ENCODE data around the gene PAPPA. TPM values are rescaled to one million over a fixed set of nuclear protein-coding genes. Genes with fewer than 3 reads are reported as not detected.

Gene PAPPA
- total RNA-seq, 2 experiments from 2014 or later: not detected

GRCh38 chr9:116432051-116432450, 278.5 kb downstream of the PAPPA start:
- Mint-ChIP-seq H3K36me3 (ENCODE audit: low read depth) (no peaks in the 10 kb centered on the region), H3K4me1 (no peaks in the 10 kb centered on the region), H3K9me3 (peaks cover 2% of the 10 kb centered on the region), H3K27ac (no peak overlapping the region), H3K27me3 (no peaks in the 10 kb centered on the region), H3K4me3 (no peak overlapping the region)
- CTCF ChIA-PET: no interaction called here
- no peak for DNase-seq
- POLR2A ChIA-PET: no interaction called here

DNA sequence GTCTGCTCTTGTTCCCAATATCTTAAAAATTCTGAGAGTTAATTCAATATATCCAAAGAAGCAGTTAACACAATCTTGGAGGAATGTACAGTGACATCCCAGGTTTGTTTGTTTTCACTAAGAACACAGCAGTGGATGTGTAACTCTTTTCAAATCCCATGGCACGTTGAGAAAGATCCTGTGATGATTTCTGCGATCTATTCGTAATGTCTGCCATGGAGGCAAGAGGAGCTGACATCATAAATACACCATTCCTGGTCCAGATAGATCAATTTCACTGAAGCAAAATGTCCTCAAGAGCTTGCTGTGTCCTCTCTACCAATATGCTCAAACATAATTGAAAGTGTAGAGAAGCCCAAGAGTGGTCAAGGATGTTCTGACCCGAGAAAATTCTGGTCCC, 280.7 kb downstream of the PAPPA start:
- DNase-seq: no peak
- POLR2A ChIA-PET: no interaction called here
- Mint-ChIP-seq H3K27me3 (no peaks in the 10 kb centered on the region), H3K27ac (no peak overlapping the region), H3K4me3 (no peak overlapping the region), H3K36me3 (ENCODE audit: low read depth) (no peaks in the 10 kb centered on the region), H3K4me1 (no peaks in the 10 kb centered on the region), H3K9me3 (peaks cover 4% of the 10 kb centered on the region)
- CTCF ChIA-PET: no interaction called here

GRCh38 chr9:116435706-116436105, 282.1 kb downstream of the PAPPA start:
- H3K4me1 Mint-ChIP-seq: no peaks in the 10 kb centered on the region
- no peak overlapping the region for H3K27ac Mint-ChIP-seq
- H3K9me3 Mint-ChIP-seq: peaks cover 4% of the 10 kb centered on the region
- H3K36me3 Mint-ChIP-seq (ENCODE audit: low read depth): peaks cover 5% of the 10 kb centered on the region
- CTCF ChIA-PET: no interaction called here
- no peak overlapping the region for H3K4me3 Mint-ChIP-seq
- H3K27me3 Mint-ChIP-seq: no peaks in the 10 kb centered on the region
- POLR2A ChIA-PET: no interaction called here
- no peak for DNase-seq

DNA sequence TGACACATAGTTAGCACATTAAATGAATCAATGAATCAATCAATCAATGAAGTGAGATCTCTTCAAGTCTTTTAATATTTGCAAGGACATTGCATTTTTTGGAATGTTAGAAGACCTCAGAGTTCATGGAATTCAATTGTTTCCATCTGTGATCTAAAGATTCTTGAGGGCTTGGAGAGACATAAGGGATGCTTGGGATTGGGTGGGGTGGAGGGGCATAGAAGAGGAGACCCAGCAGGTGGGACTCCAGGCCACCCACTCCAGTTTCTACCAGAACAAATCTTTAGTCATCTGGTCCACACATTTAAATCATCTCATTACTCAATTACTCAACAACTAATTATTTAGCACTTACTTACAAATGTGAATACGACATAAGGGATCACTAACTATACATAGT, 282.5 kb downstream of the PAPPA start:
- no peak for DNase-seq
- POLR2A ChIA-PET: no interaction called here
- CTCF ChIA-PET: no interaction called here
- H3K27ac Mint-ChIP-seq: no peak overlapping the region
- H3K27me3 Mint-ChIP-seq: no peaks in the 10 kb centered on the region
- peaks cover 4% of the 10 kb centered on the region for H3K9me3 Mint-ChIP-seq
- no peak overlapping the region for H3K4me3 Mint-ChIP-seq
- no peaks in the 10 kb centered on the region for H3K4me1 Mint-ChIP-seq
- H3K36me3 Mint-ChIP-seq (ENCODE audit: low read depth): peaks cover 5% of the 10 kb centered on the region

DNA sequence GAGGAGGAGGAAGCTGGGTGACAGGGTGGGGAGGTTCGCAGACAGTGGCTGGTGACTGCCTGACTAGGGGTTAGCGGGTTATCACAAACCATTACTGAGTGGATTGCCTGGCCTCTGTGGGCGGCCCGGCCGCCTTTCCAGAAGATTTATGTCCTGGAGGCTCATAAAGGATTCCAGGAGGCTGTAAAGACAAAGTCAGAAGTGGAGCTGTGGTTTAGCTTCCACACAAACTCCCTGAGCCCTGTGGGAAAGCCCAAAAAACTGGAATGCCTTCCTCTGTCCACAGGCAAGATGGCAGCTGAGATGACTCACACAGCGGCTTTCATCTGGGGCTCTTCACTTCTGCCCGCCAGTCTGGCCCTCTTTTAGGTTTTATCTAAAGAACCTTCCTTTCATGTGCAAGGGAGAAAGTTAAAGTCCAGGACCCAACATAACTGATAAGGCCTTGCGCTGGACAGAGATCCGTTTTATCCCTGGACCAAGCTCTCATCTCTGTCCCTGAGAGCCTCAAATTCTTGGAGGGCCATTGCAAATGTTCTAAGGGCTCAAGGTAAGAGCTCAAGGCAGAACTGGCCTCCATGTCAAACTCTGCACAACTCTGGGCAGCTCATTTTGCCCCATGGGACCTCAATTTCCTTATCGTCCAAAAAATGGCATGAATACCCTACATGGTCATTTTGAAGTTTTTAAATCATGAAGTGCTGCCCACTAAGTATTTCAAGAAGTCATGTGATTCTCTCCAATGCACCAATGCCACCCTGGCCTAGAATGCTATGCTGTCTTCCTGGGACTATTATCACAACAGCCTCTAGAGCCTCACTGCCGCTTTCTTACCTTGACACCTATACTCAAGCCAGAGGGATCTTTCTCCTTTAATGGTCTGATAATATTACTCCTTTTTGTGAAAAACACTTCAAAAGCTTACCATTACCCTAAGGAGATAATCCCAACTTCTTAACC, 284.1 kb downstream of the PAPPA start:
- peaks cover 5% of the 10 kb centered on the region for H3K36me3 Mint-ChIP-seq (ENCODE audit: low read depth)
- H3K4me1 Mint-ChIP-seq: no peaks in the 10 kb centered on the region
- CTCF ChIA-PET: no interaction called here
- no peaks in the 10 kb centered on the region for H3K27me3 Mint-ChIP-seq
- no peak overlapping the region for H3K27ac Mint-ChIP-seq
- POLR2A ChIA-PET: no interaction called here
- H3K4me3 Mint-ChIP-seq: no peak overlapping the region
- H3K9me3 Mint-ChIP-seq: peaks cover 4% of the 10 kb centered on the region
- DNase-seq: no peak

DNA sequence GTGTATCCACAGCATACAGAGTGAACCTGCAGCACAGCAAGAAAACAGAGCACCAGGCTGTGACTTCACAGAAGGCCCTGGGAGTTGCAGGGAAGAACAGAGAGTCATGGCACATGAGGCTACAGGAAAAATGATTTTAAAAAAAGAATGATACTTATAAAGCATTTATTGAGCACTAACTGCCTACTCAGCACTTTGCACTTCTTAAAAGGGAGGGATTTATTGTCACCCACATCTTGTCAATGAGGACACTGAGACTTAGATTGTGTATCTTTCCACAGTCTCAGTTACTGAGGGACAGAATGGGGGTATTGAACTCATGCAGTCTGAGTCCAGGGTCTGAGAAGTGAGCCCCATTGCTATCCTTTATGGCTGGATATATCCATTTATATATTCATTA, 288.9 kb downstream of the PAPPA start:
- H3K27me3 Mint-ChIP-seq: no peaks in the 10 kb centered on the region
- no peaks in the 10 kb centered on the region for H3K4me1 Mint-ChIP-seq
- no peak for DNase-seq
- H3K36me3 Mint-ChIP-seq (ENCODE audit: low read depth): peaks cover 5% of the 10 kb centered on the region
- CTCF ChIA-PET: no interaction called here
- POLR2A ChIA-PET: no interaction called here
- H3K27ac Mint-ChIP-seq: no peak overlapping the region
- no peak overlapping the region for H3K4me3 Mint-ChIP-seq
- H3K9me3 Mint-ChIP-seq: peaks cover 2% of the 10 kb centered on the region

GRCh38 chr9:116447934-116448333, 294.3 kb downstream of the PAPPA start:
- H3K36me3 Mint-ChIP-seq (ENCODE audit: low read depth): no peaks in the 10 kb centered on the region
- no peaks in the 10 kb centered on the region for H3K4me1 Mint-ChIP-seq
- POLR2A ChIA-PET: no interaction called here
- CTCF ChIA-PET: no interaction called here
- H3K27me3 Mint-ChIP-seq: no peaks in the 10 kb centered on the region
- no peak overlapping the region for H3K4me3 Mint-ChIP-seq
- H3K27ac Mint-ChIP-seq: no peak overlapping the region
- no peaks in the 10 kb centered on the region for H3K9me3 Mint-ChIP-seq
- no peak for DNase-seq

- ChIA-PET CTCF (no interaction called here), POLR2A (no interaction called here)
- no peaks in the 10 kb centered on the region for H3K4me1 Mint-ChIP-seq
- H3K27ac Mint-ChIP-seq: no peak overlapping the region
- no peaks in the 10 kb centered on the region for H3K36me3 Mint-ChIP-seq (ENCODE audit: low read depth)
- no peaks in the 10 kb centered on the region for H3K9me3 Mint-ChIP-seq
- no peaks in the 10 kb centered on the region for H3K27me3 Mint-ChIP-seq
- DNase-seq: no peak
- no peak overlapping the region for H3K4me3 Mint-ChIP-seq
Observed at GRCh38 chr9:116448431-116448830, 294.8 kb downstream of the PAPPA start.

GRCh38 chr9:116449949-116450348, 296.4 kb downstream of the PAPPA start:
- Mint-ChIP-seq H3K4me1 (no peaks in the 10 kb centered on the region), H3K4me3 (no peak overlapping the region), H3K27ac (no peak overlapping the region), H3K36me3 (ENCODE audit: low read depth) (no peaks in the 10 kb centered on the region), H3K9me3 (no peaks in the 10 kb centered on the region), H3K27me3 (no peaks in the 10 kb centered on the region)
- ChIA-PET POLR2A (no interaction called here), CTCF (no interaction called here)
- DNase-seq: no peak

DNA sequence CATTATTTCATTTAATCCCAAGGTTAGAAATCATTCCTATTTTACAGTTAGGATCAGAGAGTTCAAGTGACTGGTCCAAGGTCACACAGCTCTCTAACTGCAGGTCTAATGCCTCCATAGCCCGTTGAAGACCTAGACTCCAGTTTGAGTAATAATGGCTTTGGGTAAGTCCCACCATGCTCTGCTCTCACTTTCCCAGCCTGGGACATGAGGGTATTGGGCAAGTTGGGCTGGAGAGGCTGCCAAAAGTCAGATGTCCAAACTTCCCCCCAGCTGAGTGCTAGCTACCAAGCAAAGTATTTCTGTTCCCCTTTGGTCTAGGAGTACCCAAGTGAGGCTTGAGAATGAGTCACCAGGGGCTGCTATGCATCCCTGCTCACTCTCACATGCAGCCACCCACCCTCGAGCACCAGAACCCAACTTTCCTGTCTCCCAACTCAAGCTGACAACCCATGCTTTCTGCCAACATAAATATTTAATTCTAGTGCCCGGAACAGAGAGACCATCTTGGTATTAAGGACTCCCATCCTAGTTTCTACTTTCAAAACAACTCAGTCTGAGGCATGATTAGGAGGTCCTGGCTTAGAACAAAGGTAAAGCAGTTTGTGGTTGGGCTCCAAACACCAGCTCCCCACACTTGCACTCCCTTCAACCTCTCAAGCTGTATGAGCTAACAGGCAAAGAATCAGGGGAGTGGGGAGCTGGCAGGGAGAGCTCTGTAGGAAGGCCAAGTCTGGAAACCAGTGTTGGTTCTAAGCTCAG, 297.0 kb downstream of the PAPPA start:
- DNase-seq: no peak
- H3K36me3 Mint-ChIP-seq (ENCODE audit: low read depth): no peaks in the 10 kb centered on the region
- CTCF ChIA-PET: no interaction called here
- no peaks in the 10 kb centered on the region for H3K27me3 Mint-ChIP-seq
- POLR2A ChIA-PET: no interaction called here
- no peak overlapping the region for H3K27ac Mint-ChIP-seq
- H3K9me3 Mint-ChIP-seq: no peaks in the 10 kb centered on the region
- H3K4me1 Mint-ChIP-seq: no peaks in the 10 kb centered on the region
- no peak overlapping the region for H3K4me3 Mint-ChIP-seq

DNA sequence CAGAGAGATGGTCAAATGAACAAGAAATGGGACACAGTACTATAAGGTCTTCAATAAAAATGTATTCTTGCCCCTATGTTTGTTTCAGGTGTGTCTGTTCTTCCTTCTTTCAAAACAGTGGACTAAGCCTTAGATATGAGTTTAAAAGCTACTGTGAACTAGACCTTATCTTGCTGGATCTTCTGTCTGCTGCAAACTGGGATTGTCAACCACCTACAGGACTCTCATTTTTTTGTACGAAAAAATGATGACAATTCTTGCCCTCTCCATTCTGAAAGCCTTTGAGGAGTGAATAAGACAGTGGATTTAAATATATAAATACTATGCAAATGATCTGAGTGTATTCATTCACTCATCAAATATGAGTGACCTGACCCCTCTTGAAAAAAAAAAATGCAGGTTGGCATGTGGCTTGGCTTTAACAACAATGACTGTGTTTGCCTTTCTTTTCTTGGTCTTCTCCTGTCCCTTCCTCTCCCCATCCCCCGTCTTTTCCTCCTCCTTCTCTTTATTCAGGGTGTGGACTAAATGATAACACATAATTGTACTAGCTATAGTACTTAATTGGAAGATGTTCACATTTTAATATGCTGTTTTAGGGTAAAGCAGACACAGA, 298.0 kb downstream of the PAPPA start:
- Mint-ChIP-seq H3K9me3 (peaks cover 3% of the 10 kb centered on the region), H3K4me3 (no peak overlapping the region), H3K27ac (no peak overlapping the region), H3K36me3 (ENCODE audit: low read depth) (no peaks in the 10 kb centered on the region), H3K4me1 (no peaks in the 10 kb centered on the region), H3K27me3 (no peaks in the 10 kb centered on the region)
- ChIA-PET CTCF (no interaction called here), POLR2A (no interaction called here)
- DNase-seq: no peak

Measured in activated CD4-positive, alpha-beta memory T cell treated with anti-CD3 and anti-CD28 coated beads, Interleukin-2, amount 10 ng/mL, durations not matched to agents 7 days and 5 days (primary cell).